Measurements from ENCODE around the gene ACBD4.
A peak's percentile ranks its signal among the peaks of the same experiment; 100 is the strongest.

The ACBD4 gene

DNA sequence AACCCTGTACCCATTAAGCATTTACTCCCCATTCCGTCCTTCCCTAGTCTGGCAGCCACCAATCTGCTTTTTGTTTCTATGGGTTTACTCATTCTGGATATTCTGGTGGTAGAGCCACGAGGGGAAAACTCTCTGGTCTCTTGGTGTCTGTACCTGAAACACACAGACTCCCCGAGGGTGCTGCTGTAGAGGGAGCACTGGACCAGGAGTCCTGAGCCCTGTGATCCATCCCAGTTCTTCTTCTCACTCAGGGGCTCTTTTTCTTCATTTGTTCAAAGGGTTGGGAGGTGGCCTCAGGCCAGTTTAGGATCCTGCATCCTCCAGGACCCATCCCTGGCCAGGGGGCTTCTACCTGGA lies 40.2 kb downstream of the ACBD4 start:
- Histone ChIP-seq H3K27ac (ENCODE audit: low read depth, low read length) (no peak overlapping the region), H3K79me2 (ENCODE audit: control insufficient read depth, insufficient read depth, low read length, unreplicated experiment) (no peaks in the 10 kb centered on the region), H3K36me3 (ENCODE audit: insufficient read depth, low read length) (no peaks in the 10 kb centered on the region), H3K27me3 (ENCODE audit: insufficient read depth, low read length) (no peaks in the 10 kb centered on the region), H2AFZ (ENCODE audit: low read length, unreplicated experiment) (peak overlapping the region; percentile 19), H3K4me3 (ENCODE audit: low read depth, low read length) (no peak overlapping the region), H3K4me1 (ENCODE audit: control insufficient read depth, insufficient read depth, low read length, unreplicated experiment) (peaks cover 32% of the 10 kb centered on the region)

GRCh38 chr17:45177563-45177962 lies 42.1 kb downstream of the ACBD4 start:
- no peaks in the 10 kb centered on the region for H3K36me3 ChIP-seq (ENCODE audit: insufficient read depth, low read length)
- H3K4me1 ChIP-seq (ENCODE audit: control insufficient read depth, insufficient read depth, low read length, unreplicated experiment) = peaks cover 14% of the 10 kb centered on the region
- H2AFZ ChIP-seq (ENCODE audit: low read length, unreplicated experiment) = no peak overlapping the region
- no peaks in the 10 kb centered on the region for H3K79me2 ChIP-seq (ENCODE audit: control insufficient read depth, insufficient read depth, low read length, unreplicated experiment)
- no peaks in the 10 kb centered on the region for H3K27me3 ChIP-seq (ENCODE audit: insufficient read depth, low read length)
- no peak overlapping the region for H3K27ac ChIP-seq (ENCODE audit: low read depth, low read length)
- H3K4me3 ChIP-seq (ENCODE audit: low read depth, low read length) = no peak overlapping the region

GRCh38 chr17:45184144-45184543 lies 48.7 kb downstream of the ACBD4 start:
- no peaks in the 10 kb centered on the region for H3K36me3 ChIP-seq (ENCODE audit: insufficient read depth, low read length)
- H3K27me3 ChIP-seq (ENCODE audit: insufficient read depth, low read length) = no peaks in the 10 kb centered on the region
- no peaks in the 10 kb centered on the region for H3K4me1 ChIP-seq (ENCODE audit: control insufficient read depth, insufficient read depth, low read length, unreplicated experiment)
- H3K4me3 ChIP-seq (ENCODE audit: low read depth, low read length) = no peak overlapping the region
- H3K79me2 ChIP-seq (ENCODE audit: control insufficient read depth, insufficient read depth, low read length, unreplicated experiment) = no peaks in the 10 kb centered on the region
- H3K27ac ChIP-seq (ENCODE audit: low read depth, low read length) = no peak overlapping the region
- no peak overlapping the region for H2AFZ ChIP-seq (ENCODE audit: low read length, unreplicated experiment)

DNA sequence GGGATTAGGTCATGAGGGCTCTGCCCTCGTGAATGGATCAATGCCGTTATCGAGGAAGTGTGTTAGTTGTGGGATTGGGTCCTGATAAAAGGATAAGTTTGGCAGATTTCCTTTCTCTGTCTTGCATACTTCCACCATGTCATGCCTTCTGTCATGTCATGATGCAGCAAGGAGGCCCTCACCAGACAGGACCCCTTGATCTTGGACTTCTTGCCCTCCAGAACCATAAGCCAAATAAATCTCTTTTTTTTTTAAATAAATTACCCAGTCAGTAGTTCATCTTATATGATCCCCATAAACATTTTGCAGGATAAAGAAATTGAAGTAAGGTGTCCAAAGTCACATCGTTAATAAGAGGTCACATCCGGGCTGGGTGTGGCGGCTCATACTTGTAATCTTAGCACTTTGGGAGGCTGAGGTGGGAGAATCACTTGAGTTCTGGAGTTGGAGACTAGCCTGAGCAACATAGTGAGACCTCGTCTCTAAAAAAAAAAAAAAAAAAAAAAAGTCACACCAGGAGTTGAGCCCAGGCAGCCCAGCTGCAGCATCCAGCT lies 51.4 kb downstream of the ACBD4 start:
- H3K36me3 ChIP-seq (ENCODE audit: insufficient read depth, low read length) = no peaks in the 10 kb centered on the region
- H3K4me3 ChIP-seq (ENCODE audit: low read depth, low read length) = no peak overlapping the region
- H3K4me1 ChIP-seq (ENCODE audit: control insufficient read depth, insufficient read depth, low read length, unreplicated experiment) = no peaks in the 10 kb centered on the region
- H2AFZ ChIP-seq (ENCODE audit: low read length, unreplicated experiment) = no peak overlapping the region
- no peaks in the 10 kb centered on the region for H3K79me2 ChIP-seq (ENCODE audit: control insufficient read depth, insufficient read depth, low read length, unreplicated experiment)
- H3K27me3 ChIP-seq (ENCODE audit: insufficient read depth, low read length) = no peaks in the 10 kb centered on the region
- no peak overlapping the region for H3K27ac ChIP-seq (ENCODE audit: low read depth, low read length)

- H3K4me3 ChIP-seq (ENCODE audit: low read depth, low read length) = no peak overlapping the region
- no peak overlapping the region for H2AFZ ChIP-seq (ENCODE audit: low read length, unreplicated experiment)
- H3K36me3 ChIP-seq (ENCODE audit: insufficient read depth, low read length) = no peaks in the 10 kb centered on the region
- no peak overlapping the region for H3K27ac ChIP-seq (ENCODE audit: low read depth, low read length)
- no peaks in the 10 kb centered on the region for H3K27me3 ChIP-seq (ENCODE audit: insufficient read depth, low read length)
- H3K4me1 ChIP-seq (ENCODE audit: control insufficient read depth, insufficient read depth, low read length, unreplicated experiment) = no peaks in the 10 kb centered on the region
- no peaks in the 10 kb centered on the region for H3K79me2 ChIP-seq (ENCODE audit: control insufficient read depth, insufficient read depth, low read length, unreplicated experiment)
Observed at GRCh38 chr17:45189009-45189408, 53.5 kb downstream of the ACBD4 start.

DNA sequence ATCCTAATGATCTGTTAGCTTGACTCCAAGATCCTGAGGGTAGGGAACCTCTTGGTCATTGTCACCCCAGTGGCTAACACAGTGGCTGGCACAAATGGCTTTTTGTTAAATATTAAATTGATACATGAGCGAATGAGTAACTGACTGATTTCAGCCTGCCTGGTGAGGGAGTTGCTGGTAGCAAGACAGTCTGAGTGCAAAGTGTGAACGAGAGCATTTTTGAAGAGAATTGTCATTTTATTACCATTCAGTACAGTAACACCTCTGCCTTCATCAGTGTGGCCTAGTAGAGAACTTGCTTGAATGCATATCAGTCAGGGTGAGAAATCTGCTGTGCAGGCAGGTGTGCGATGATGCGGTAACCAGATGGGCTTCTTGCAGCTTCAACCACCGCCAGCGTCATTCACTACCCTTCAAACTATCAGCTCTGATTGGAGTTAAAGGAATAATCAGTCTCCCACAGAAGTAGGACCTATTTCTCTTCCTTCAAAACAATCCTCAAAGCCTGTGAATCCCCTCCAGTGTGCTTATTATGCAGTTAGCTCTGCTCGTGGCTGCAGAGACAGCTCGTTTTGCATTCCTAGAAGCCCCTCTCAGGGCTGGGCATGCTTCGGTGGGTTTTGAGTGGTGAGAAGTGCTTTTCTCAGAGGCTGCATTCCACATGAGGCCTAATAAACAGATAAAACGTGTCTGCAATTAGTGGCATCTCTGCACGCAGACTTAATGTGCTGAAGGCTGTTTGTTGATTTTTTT lies 55.2 kb downstream of the ACBD4 start:
- no peaks in the 10 kb centered on the region for H3K36me3 ChIP-seq (ENCODE audit: insufficient read depth, low read length)
- no peaks in the 10 kb centered on the region for H3K79me2 ChIP-seq (ENCODE audit: control insufficient read depth, insufficient read depth, low read length, unreplicated experiment)
- H2AFZ ChIP-seq (ENCODE audit: low read length, unreplicated experiment) = no peak overlapping the region
- no peak overlapping the region for H3K4me3 ChIP-seq (ENCODE audit: low read depth, low read length)
- no peak overlapping the region for H3K27ac ChIP-seq (ENCODE audit: low read depth, low read length)
- H3K4me1 ChIP-seq (ENCODE audit: control insufficient read depth, insufficient read depth, low read length, unreplicated experiment) = no peaks in the 10 kb centered on the region
- H3K27me3 ChIP-seq (ENCODE audit: insufficient read depth, low read length) = no peaks in the 10 kb centered on the region
